Activated naive CD4-positive, alpha-beta T cell treated with anti-CD3 and anti-CD28 coated beads, Interleukin-2, amount 50 U/mL, for 72 hours (primary cell): ENCODE measurements around the gene ACTL6A. TPM values are rescaled to one million over a fixed set of nuclear protein-coding genes. Genes with fewer than 3 reads are reported as not detected.
A peak's percentile ranks its signal among the peaks of the same experiment; 100 is the strongest.

ENCODE experiments used
- ATAC-seq, 2 donors: fragments of 150-1000 bp; cut with Tn5 transposase; 2 replicates each; pipeline ENCODE4 v1.10.0; 2021; ENCODE audit warnings: mild to moderate bottlenecking in 2 of 2, moderate library complexity in 2 of 2
- DNase-seq, 2 donors: peaks; one replicate each; pipeline ENCODE4 v3.0.0; 2021 to 2022; ENCODE audit warnings: low spot score in 2 of 2
- H3K27ac Mint-ChIP-seq, 2 donors: one replicate each; pipeline ENCODE4 v1.8.0; 2022; ENCODE audit warnings: mild to moderate bottlenecking in 2 of 2, mixed read lengths in 2 of 2
- H3K36me3 Mint-ChIP-seq, 2 donors: one replicate each; pipeline ENCODE4 v1.8.0; 2022; ENCODE audit warnings: mixed read lengths in 2 of 2
- H3K9me3 Mint-ChIP-seq, 2 donors: one replicate each; pipeline ENCODE4 v1.8.0; 2022; ENCODE audit warnings: mixed read lengths in 2 of 2
- total RNA-seq, 2 donors: library from RNA; stranded (reverse); gene quantifications; one replicate each; pipeline ENCODE4 v1.2.3, GENCODE V29; 2022

ACTL6A gene
- total RNA-seq, 2 donors from 2014 or later = 89.2 to 132 TPM

- no peak for ATAC-seq
- H3K9me3 Mint-ChIP-seq = no peaks in the 10 kb centered on the region
Measured at GRCh38 chr3:179560791-179561190, 1.9 kb upstream of the ACTL6A start.

GRCh38 chr3:179563271-179563783 lies 601 bp downstream of the ACTL6A start:
- H3K36me3 Mint-ChIP-seq = peaks cover 0 to 13% of the 10 kb centered on the region in 2 donors
- no peaks in the 10 kb centered on the region for H3K9me3 Mint-ChIP-seq
- H3K27ac Mint-ChIP-seq = peak overlapping the region; percentile 81 to 97
- ATAC-seq (peak; percentile 55 to 63), DNase-seq (peak; percentile 73)

More at GRCh38 chr3:179560791-179561190, 1.9 kb upstream of the ACTL6A start:
- Mint-ChIP-seq H3K36me3 (peaks cover 0 to 11% of the 10 kb centered on the region in 2 donors), H3K27ac (no peak overlapping the region)
- no peak for DNase-seq

- ATAC-seq (peak; percentile 17 to 43), DNase-seq (no peak)
- no peaks in the 10 kb centered on the region for H3K9me3 Mint-ChIP-seq
- peaks cover 0 to 19% of the 10 kb centered on the region in 2 donors for H3K36me3 Mint-ChIP-seq
- peak overlapping the region; percentile 6 to 82 for H3K27ac Mint-ChIP-seq
Measured at GRCh38 chr3:179565496-179565895, 2.8 kb downstream of the ACTL6A start.

GRCh38 chr3:179580992-179581391 lies 18.3 kb downstream of the ACTL6A start:
- Mint-ChIP-seq H3K27ac (peak overlapping the region in 1 of 2 donors; percentile 11), H3K36me3 (peaks cover 0 to 5% of the 10 kb centered on the region in 2 donors)
- no peak for ATAC-seq

GRCh38 chr3:179589143-179589542 lies 26.4 kb downstream of the ACTL6A start:
- ATAC-seq = peak; percentile 54 to 88
- H3K9me3 Mint-ChIP-seq = no peaks in the 10 kb centered on the region
- DNase-seq = no peak
- H3K36me3 Mint-ChIP-seq = peaks cover 4 to 13% of the 10 kb centered on the region in 2 donors
- peak overlapping the region in 1 of 2 donors; percentile 27 for H3K27ac Mint-ChIP-seq

More at GRCh38 chr3:179580992-179581391, 18.3 kb downstream of the ACTL6A start:
- no peak for DNase-seq
- no peaks in the 10 kb centered on the region for H3K9me3 Mint-ChIP-seq

GRCh38 chr3:179590669-179591068 lies 27.9 kb downstream of the ACTL6A start:
- Mint-ChIP-seq H3K36me3 (peaks cover 4 to 13% of the 10 kb centered on the region in 2 donors), H3K27ac (peak overlapping the region in 1 of 2 donors; percentile 6), H3K9me3 (no peaks in the 10 kb centered on the region)
- DNase-seq (no peak), ATAC-seq (no peak)

GRCh38 chr3:179591313-179591712 lies 28.6 kb downstream of the ACTL6A start:
- Mint-ChIP-seq H3K9me3 (no peaks in the 10 kb centered on the region), H3K27ac (no peak overlapping the region), H3K36me3 (peaks cover 4 to 13% of the 10 kb centered on the region in 2 donors)
- ATAC-seq (no peak), DNase-seq (no peak)

GRCh38 chr3:179599531-179599930 lies 36.8 kb downstream of the ACTL6A start:
- ATAC-seq (no peak), DNase-seq (no peak)
- no peaks in the 10 kb centered on the region for H3K9me3 Mint-ChIP-seq
- peaks cover 6% of the 10 kb centered on the region in 2 donors for H3K36me3 Mint-ChIP-seq
- H3K27ac Mint-ChIP-seq = no peak overlapping the region

GRCh38 chr3:179603321-179603720 lies 40.6 kb downstream of the ACTL6A start:
- H3K27ac Mint-ChIP-seq = peak overlapping the region; percentile 96 to 100
- peaks cover 13 to 28% of the 10 kb centered on the region in 2 donors for H3K36me3 Mint-ChIP-seq
- H3K9me3 Mint-ChIP-seq = no peaks in the 10 kb centered on the region
- ATAC-seq = no peak
- DNase-seq = no peak

GRCh38 chr3:179603831-179604230 lies 41.1 kb downstream of the ACTL6A start:
- Mint-ChIP-seq H3K9me3 (no peaks in the 10 kb centered on the region), H3K27ac (peak overlapping the region; percentile 96 to 100), H3K36me3 (peaks cover 13 to 28% of the 10 kb centered on the region in 2 donors)
- no peak for DNase-seq
- ATAC-seq = no peak

GRCh38 chr3:179604321-179605078 lies 41.8 kb downstream of the ACTL6A start, which contains the start of the genes MRPL47 and NDUFB5:
TSS of gene MRPL47 (minus strand) at chr3:179604638. CDS start at chr3:179604624, 14 bp downstream.
TSS of gene NDUFB5 (plus strand) at chr3:179604794. CDS start at chr3:179604816, 22 bp downstream.
- Mint-ChIP-seq H3K27ac (peak within 1 kb of the TSS; percentile 96 to 100), H3K36me3 (peaks cover 13 to 28% of the 10 kb centered on the region in 2 donors), H3K9me3 (no peaks in the 10 kb centered on the region)
- ATAC-seq (peak; percentile 92 to 98), DNase-seq (peak; percentile 82 to 92)

GRCh38 chr3:179606534-179607085 lies 43.9 kb downstream of the ACTL6A start:
- Mint-ChIP-seq H3K27ac (peak overlapping the region; percentile 81 to 83), H3K9me3 (no peaks in the 10 kb centered on the region), H3K36me3 (peaks cover 13 to 38% of the 10 kb centered on the region in 2 donors)
- ATAC-seq (no peak), DNase-seq (no peak)

GRCh38 chr3:179608931-179609720 lies 46.4 kb downstream of the ACTL6A start:
- peaks cover 11 to 36% of the 10 kb centered on the region in 2 donors for H3K36me3 Mint-ChIP-seq
- H3K27ac Mint-ChIP-seq = peak overlapping the region; percentile 83 to 88
- peak; percentile 49 to 82 for ATAC-seq
- no peaks in the 10 kb centered on the region for H3K9me3 Mint-ChIP-seq
- DNase-seq = peak in 1 of 2 donors; percentile 14

GRCh38 chr3:179610066-179610465 lies 47.3 kb downstream of the ACTL6A start:
- ATAC-seq (no peak), DNase-seq (no peak)
- H3K27ac Mint-ChIP-seq = peak overlapping the region in 1 of 2 donors; percentile 67
- H3K9me3 Mint-ChIP-seq = no peaks in the 10 kb centered on the region
- H3K36me3 Mint-ChIP-seq = peaks cover 2 to 27% of the 10 kb centered on the region in 2 donors

- H3K9me3 Mint-ChIP-seq = no peaks in the 10 kb centered on the region
- DNase-seq (no peak), ATAC-seq (no peak)
- H3K36me3 Mint-ChIP-seq = peaks cover 6 to 18% of the 10 kb centered on the region in 2 donors
- no peak overlapping the region for H3K27ac Mint-ChIP-seq
Measured at GRCh38 chr3:179613807-179614206, 51.1 kb downstream of the ACTL6A start.

GRCh38 chr3:179615458-179616173 lies 52.9 kb downstream of the ACTL6A start:
- no peak for DNase-seq
- ATAC-seq = no peak
- H3K36me3 Mint-ChIP-seq = peaks cover 6 to 13% of the 10 kb centered on the region in 2 donors
- no peak overlapping the region for H3K27ac Mint-ChIP-seq
- H3K9me3 Mint-ChIP-seq = no peaks in the 10 kb centered on the region
